Sigmoid colon (tissue), 4 donors: ENCODE measurements around the gene MSTO1.

Experiments used
- CTCF ChIP-seq, 4 experiments: fragments of 450-650 bp in 3 of 4; fragments of 200-600 bp in 1 of 4; IDR thresholded peaks; one replicate each; pipeline ENCODE4 v1.5.1; 2016 to 2019; ENCODE audit warnings: antibody characterized with exemption in 4 of 4, mild to moderate bottlenecking in 3 of 4, moderate library complexity in 2 of 4
- EP300 ChIP-seq, 4 donors: sonication (generic); formaldehyde crosslinking; IDR thresholded peaks; one replicate each; pipeline ENCODE4 v1.6.1; 2017; ENCODE audit warnings: antibody characterized with exemption in 4 of 4
- POLR2A ChIP-seq, 2 donors: fragments of 450-650 bp; IDR thresholded peaks; one replicate each; pipeline ENCODE4 v1.6.1; 2016; ENCODE audit warnings: antibody characterized with exemption in 2 of 2, mild to moderate bottlenecking in 2 of 2, moderate library complexity in 2 of 2
- POLR2AphosphoS5 ChIP-seq, 4 donors: sonication (generic); formaldehyde crosslinking; IDR thresholded peaks; one replicate each; pipeline ENCODE4 v1.6.1; 2017; ENCODE audit warnings: antibody characterized with exemption in 4 of 4

- TF ChIP-seq CTCF (IDR thresholded peaks at IDR 0.05) (peak in 1 of 4 experiments; percentile 18), EP300 (IDR thresholded peaks at IDR 0.05) (no peak), POLR2A (IDR thresholded peaks at IDR 0.05) (peak; percentile 95), POLR2AphosphoS5 (IDR thresholded peaks at IDR 0.05) (peak; percentile 96 to 98 (median 96))
Observed at GRCh38 chr1:155562581-155563376, 47.2 kb upstream of the MSTO1 start, which contains the start of gene ASH1L.
